AG09319 (cell line): ENCODE results near the gene NPHP4.

Experiments
- DNase-seq: peaks from one replicate; pipeline ENCODE4 v3.0.0-alpha.2; 2010; ENCODE audit warnings: low read depth; ENCODE audit errors: extremely low read depth
- TF ChIP-seq, protein P1 (sequence below): IDR thresholded peaks from 2 replicates; pipeline ENCODE4 v1.5.1; 2011; ENCODE audit warnings: low read depth, mild to moderate bottlenecking, inconsistent platforms, low read length, moderate library complexity

NPHP4 gene

DNA sequence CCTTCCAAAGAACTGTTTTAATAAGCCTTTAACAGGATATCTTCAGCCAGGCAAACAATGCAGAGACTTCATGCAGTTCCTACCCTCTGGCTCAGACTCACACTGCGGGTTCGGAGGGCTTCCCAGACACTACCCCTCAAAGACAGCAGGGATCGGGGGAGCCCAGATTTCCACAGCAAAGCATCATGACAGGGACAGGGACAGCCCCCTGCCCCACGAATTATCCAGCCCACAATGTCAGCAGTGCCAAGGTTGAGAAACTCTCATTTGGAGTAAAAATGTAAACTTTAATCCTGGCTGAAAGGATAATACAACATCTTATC is 20.1 kb downstream of the NPHP4 start:
- TF ChIP-seq, protein P1, sequence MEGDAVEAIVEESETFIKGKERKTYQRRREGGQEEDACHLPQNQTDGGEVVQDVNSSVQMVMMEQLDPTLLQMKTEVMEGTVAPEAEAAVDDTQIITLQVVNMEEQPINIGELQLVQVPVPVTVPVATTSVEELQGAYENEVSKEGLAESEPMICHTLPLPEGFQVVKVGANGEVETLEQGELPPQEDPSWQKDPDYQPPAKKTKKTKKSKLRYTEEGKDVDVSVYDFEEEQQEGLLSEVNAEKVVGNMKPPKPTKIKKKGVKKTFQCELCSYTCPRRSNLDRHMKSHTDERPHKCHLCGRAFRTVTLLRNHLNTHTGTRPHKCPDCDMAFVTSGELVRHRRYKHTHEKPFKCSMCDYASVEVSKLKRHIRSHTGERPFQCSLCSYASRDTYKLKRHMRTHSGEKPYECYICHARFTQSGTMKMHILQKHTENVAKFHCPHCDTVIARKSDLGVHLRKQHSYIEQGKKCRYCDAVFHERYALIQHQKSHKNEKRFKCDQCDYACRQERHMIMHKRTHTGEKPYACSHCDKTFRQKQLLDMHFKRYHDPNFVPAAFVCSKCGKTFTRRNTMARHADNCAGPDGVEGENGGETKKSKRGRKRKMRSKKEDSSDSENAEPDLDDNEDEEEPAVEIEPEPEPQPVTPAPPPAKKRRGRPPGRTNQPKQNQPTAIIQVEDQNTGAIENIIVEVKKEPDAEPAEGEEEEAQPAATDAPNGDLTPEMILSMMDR = no peak

DNA sequence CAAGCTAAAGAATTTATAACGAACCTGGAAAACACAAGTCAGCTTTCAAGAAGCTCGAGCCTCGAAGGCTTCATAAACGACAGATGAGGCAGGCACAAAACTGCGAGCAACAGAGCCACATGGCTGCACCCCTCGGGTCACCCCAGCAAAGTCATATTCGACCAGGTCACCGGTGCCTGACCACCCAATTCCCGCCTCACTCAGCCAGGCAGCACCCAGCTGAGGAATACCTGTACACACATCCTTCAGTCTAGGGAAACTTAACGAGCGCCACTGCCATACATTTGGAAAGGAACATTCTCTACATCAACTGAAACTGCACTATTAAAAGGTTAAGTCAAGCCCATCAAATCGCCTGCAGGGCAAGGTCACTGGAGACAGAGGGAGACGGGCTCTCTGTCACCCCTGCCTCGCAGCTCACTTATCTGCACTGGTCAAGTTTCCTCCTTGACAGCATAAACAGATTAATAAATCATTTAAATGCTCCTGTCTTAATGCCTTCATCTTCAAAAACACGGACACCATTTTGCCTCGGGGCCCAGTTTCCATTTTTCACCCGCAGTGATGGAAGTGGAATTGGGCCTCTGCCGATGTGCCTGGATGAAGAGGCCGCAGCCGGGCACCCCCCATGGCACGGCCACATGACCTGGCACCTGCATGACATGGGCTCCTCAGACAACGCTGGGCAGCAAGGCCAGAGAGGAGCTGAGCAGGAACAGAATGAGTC is 20.6 kb downstream of the NPHP4 start:
- TF ChIP-seq, protein P1 = no peak
- no peak for DNase-seq

More for the DNA sequence above, 20.1 kb downstream of the NPHP4 start:
- DNase-seq = no peak

DNA sequence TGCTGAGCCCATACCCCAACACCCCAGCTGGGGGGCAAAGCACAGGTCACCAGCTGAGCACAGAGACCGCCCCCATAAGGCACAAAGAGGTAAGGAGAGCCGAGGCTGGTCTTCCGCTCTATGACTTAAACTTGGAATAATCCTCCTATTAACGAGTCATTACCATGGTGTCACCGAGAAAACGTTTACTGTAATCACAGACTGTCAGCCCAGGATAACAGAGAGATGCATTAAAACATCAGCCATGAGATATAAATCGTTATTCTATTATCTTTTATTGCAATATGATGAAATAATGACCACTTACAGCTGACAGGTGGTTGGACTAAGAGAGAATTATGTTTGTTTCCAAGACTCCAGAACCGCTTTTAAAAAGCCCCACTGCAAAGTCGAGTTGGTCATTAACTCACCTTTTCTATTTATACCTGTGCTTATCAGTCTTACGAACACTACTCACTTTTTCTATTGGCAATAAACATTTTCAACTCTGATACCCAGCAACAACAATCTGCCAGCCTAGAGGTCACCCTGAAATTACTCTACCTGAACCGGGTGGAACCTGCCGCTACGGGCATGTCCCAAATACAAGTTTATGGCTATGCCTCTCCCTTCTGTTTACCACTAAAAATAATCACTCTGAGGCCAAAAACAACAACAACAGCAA is 21.5 kb downstream of the NPHP4 start:
- no peak for DNase-seq
- TF ChIP-seq, protein P1 = no peak

DNA sequence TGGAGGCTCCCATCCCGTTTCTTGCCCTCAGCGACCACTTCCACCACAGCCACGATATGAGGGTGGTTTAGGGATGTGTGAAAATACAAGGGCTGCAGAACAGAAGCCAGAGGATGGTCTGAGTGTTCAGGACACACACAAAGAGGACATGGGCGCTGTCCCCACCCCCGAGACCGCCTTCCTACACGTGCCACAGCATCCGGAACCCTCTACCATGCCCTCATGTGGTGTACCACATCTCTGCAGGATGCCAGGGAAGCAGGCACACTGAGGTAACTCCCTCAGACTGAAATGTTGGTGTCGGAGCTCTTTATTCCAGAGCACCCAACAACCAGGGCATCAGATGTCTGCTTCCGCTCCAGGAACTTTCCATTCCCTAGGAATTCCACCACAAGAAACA is 23.1 kb downstream of the NPHP4 start:
- DNase-seq = no peak
- TF ChIP-seq, protein P1 = no peak

DNA sequence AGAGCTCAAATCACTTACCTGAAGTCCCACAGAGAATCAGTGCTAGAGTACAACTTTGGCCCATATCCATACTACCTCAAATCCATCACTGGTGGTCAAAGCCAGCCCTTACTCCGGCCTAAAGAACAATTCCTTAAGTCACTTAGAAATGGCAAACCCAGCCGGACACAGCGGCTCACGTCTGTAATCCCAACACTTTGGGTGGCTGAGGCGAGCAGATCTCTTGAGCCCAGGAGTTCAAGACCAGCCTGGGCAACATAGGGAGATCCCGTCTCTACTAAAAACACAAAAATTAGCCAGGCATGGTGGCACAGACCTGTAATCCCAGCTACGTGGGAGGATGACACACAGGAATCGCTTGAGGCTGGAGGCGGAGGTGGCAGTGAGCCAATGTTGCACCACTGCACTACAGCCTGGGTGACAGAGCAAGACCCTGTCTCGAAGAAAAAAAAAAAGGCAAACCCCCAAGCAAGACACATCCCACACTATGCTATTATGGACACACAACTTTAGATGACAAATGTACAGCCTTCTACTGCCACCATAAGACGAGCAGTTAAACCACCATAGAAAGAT is 24.0 kb downstream of the NPHP4 start:
- no peak for DNase-seq
- TF ChIP-seq, protein P1 = no peak

DNA sequence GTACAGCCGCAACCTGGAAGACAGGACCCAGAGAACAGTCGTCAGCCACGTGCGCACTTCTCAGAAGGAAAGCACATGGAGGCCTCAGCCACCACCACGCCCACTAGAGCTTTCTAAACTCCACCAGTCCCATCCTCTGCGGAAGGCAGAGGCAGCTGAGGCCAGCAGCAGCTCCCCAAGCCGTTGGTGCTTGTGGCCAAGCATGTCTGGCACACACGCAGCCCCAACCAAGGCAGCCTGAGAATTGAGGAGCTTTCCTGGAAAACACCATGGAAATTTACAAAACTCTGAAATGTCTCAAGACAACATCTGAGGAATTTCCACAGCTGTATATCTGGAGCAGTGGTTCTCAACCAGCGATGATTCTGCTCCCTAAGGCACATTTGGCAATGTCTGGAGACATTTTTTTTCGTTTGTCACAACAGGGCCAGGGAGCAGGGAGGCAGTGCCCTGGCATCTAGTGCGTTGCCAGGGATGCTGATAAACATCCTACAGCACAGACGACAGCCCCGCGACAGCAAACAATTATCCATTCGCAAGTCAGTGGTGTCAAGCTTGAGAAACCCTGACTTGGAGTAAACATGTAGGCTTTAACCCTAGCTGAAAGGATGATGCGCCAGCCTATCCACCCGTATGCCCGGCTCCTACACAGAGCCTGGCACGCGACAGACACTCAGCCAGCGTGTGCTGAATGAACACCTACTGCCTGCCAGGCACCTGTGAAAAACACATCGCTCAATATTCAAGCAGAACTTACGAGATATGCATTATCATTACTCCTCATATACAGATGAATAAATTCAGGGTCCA is 24.7 kb downstream of the NPHP4 start:
- no peak for DNase-seq
- TF ChIP-seq, protein P1 = no peak
